Heart left ventricle (tissue), 16 donors: Measurements from ENCODE around the gene ANKRD39. TPM values are rescaled to one million over a fixed set of nuclear protein-coding genes. Genes with fewer than 3 reads are reported as not detected.

Experiments used
- ATAC-seq, 4 donors: fragments of 200-7000 bp; cut with Tn5 transposase; one replicate each; pipeline ENCODE4 v1.9.1; 2020 to 2022; ENCODE audit warnings: moderate library complexity in 4 of 4, mild to moderate bottlenecking in 3 of 4, moderate number of reproducible peaks in 1 of 4
- DNase-seq, 5 donors: peaks; one replicate each; pipeline ENCODE4 v3.0.0-alpha.2; 2020
- H3K27ac ChIP-seq, 12 donors: fragments of 200-600 bp; sonication (generic) in 4 of 12; one replicate each; pipeline versions ENCODE4 v1.5.0 to v1.8.0; 2016 to 2022; ENCODE audit warnings: mild to moderate bottlenecking in 2 of 12
- H3K27me3 ChIP-seq, 9 donors: fragments of 200-600 bp; sonication (generic) in 2 of 9; one replicate each; pipeline versions ENCODE4 v1.5.1 to v1.8.0; 2016 to 2022; ENCODE audit warnings: mild to moderate bottlenecking in 3 of 9
- H3K36me3 ChIP-seq, 9 donors: fragments of 200-600 bp; sonication (generic) in 2 of 9; one replicate each; pipeline versions ENCODE4 v1.5.0 to v1.8.0; 2018 to 2022; ENCODE audit warnings: mild to moderate bottlenecking in 2 of 9
- H3K4me1 ChIP-seq, 12 donors: fragments of 200-600 bp; sonication (generic) in 4 of 12; one replicate each; pipeline versions ENCODE4 v1.5.0 to v1.8.0; 2016 to 2022; ENCODE audit warnings: mild to moderate bottlenecking in 3 of 12
- H3K4me3 ChIP-seq, 12 donors: fragments of 200-600 bp; sonication (generic) in 4 of 12; one replicate each; pipeline versions ENCODE4 v1.5.0 to v1.8.0; 2017 to 2022; ENCODE audit warnings: mild to moderate bottlenecking in 9 of 12, moderate library complexity in 4 of 12
- H3K9me3 ChIP-seq, 12 donors: fragments of 200-600 bp; sonication (generic) in 4 of 12; one replicate each; pipeline versions ENCODE4 v1.5.0 to v1.8.0; 2016 to 2022; ENCODE audit warnings: mild to moderate bottlenecking in 1 of 12
- POLR2A ChIP-seq, 2 donors: fragments of 450-650 bp; IDR thresholded peaks; one replicate each; pipeline ENCODE4 v1.6.1; 2017; ENCODE audit warnings: antibody characterized with exemption in 2 of 2, mild to moderate bottlenecking in 2 of 2, moderate library complexity in 2 of 2
- WGBS, 4 donors: extraction: QIAGEN DNeasy Blood & Tissue Kit in 2 of 4; methylation state at CpG; one replicate each; pipeline versions ENCODE4 v1.1.5 to v1.1.7; 2013 to 2018; 5-methylcytosine and 5-hydroxymethylcytosine counted together
- intact Hi-C, 10 donors: fragments of 100-400 bp; cut with DNase I; formaldehyde crosslinking; loops; one replicate each; pipeline versions ENCODE4 v1.11.1 to v1.14.2; 2022
- polyA plus RNA-seq, 2 donors: library from polyadenylated mRNA; stranded (reverse); fragments of 200-250 nt; gene quantifications; one replicate each; pipeline ENCODE4 v1.2.3, GENCODE V29; 2013
- total RNA-seq, 9 donors: library from RNA; depleted of rRNA in 2 of 9; stranded (reverse); fragments of >200 nt in 2 of 9; fragmentation: NEBNext Ultra II Directional in 3 of 9; extraction: Animal tissue kit (Norgen Biotek cat#: 25700) in 3 of 9; gene quantifications; one replicate each; pipeline versions ENCODE4 v1.1.0 to v1.2.4, GENCODE V29; 2016 to 2023
- TF ChIP-seq, protein P1 (sequence below), 12 donors: fragments of 200-600 bp; sonication (generic) in 4 of 12; IDR thresholded peaks; one replicate each; pipeline versions ENCODE4 v1.5.0 to v1.8.0; 2018 to 2022; ENCODE audit warnings: antibody characterized with exemption in 12 of 12, mild to moderate bottlenecking in 5 of 12
- donor health status: ischemic (EF 13 %, LVEDD 7.1; RV severe dilation, severe dysfunction).
- donor health status: healthy with polysubstance abuse.
- donor health status: DM: no; HTN: yes; CAD: no.
- donor health status: DM: no; HTN: no; CAD: no.
- donor health status: ischemic (EF 25% LVEDD 6.9; RV normal size, moderate dysfunction).
- donor health status: ischemic (EF 25% LVEDD 5.7; RV mildly dilated, moderate dysfunction).
- donor health status: healthy.
- donor health status: DM: yes; HTN: yes; CAD: no.
- donor health status: ischemic (EF 35%, LVEDD 5.7; RV mildly dilated, moderate dysfunction).
- donor health status: nonischemic (EF 11% LVEDD 7.7; RV severe dilation, severe dysfunction).
- donor health status: DM: yes; HTN: yes; CAD: no.
- donor health status: PGD.
- donor health status: ischemic (EF 29% LVEDD 5.4; RV normal size, mild dysfunction).
- donor health status: nonischemic (EF 23%, LVEDD 6.1; RV moderate dilation, normal function).

ANKRD39 gene
- total and polyA plus RNA-seq, 11 donors = 13.3 to 33.4 (median 17.5) TPM

DNA sequence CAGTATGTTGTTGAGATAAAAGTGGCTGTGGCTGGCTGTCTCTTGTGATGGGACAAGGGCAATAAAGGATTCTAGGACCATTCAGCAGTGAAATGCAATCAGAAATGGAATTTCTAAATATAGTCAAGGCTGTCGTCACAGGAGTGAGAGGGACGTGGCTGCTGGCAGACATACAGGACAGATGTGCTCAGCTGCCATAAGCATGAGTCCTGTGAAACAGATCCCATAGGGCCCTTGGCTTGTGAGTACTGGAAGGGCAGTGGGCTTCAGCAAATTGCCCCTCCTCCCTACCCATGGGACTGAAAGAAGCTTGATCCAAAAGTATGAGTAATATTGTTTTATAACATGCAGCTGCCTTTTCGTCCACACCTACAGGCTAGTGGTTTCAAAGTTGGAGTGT, 45.9 kb downstream of the ANKRD39 start:
- ATAC-seq (peak; percentile 37 to 68 (median 56)), DNase-seq (peak in 4 of 5 donors; percentile 84 to 89 (median 86))
- intact Hi-C loops = loop anchor here in 2 of 10 donors (5.0 to 10.0 kb wide), 3 partner anchors 50 to 277 kb away; partner anchors contain the start of genes ARID5A (in 1 of the 2), CNNM4 (in 1 of the 2) and KANSL3 (in 1 of the 2)
- H3K9me3 ChIP-seq = no peaks in the 10 kb centered on the region
- H3K27ac ChIP-seq = peak overlapping the region in 11 of 12 donors; percentile 32 to 80 (median 67)
- peaks cover 0 to 59% (median 38%) of the 10 kb centered on the region in 12 donors for H3K4me1 ChIP-seq
- H3K4me3 ChIP-seq = no peak overlapping the region
- TF ChIP-seq POLR2A (IDR thresholded peaks at IDR 0.05) = no peak
- TF ChIP-seq, protein P1, sequence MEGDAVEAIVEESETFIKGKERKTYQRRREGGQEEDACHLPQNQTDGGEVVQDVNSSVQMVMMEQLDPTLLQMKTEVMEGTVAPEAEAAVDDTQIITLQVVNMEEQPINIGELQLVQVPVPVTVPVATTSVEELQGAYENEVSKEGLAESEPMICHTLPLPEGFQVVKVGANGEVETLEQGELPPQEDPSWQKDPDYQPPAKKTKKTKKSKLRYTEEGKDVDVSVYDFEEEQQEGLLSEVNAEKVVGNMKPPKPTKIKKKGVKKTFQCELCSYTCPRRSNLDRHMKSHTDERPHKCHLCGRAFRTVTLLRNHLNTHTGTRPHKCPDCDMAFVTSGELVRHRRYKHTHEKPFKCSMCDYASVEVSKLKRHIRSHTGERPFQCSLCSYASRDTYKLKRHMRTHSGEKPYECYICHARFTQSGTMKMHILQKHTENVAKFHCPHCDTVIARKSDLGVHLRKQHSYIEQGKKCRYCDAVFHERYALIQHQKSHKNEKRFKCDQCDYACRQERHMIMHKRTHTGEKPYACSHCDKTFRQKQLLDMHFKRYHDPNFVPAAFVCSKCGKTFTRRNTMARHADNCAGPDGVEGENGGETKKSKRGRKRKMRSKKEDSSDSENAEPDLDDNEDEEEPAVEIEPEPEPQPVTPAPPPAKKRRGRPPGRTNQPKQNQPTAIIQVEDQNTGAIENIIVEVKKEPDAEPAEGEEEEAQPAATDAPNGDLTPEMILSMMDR (IDR thresholded peaks at IDR 0.05) = no peak
- no peaks in the 10 kb centered on the region for H3K27me3 ChIP-seq
- H3K36me3 ChIP-seq = peaks cover 0 to 25% (median 16%) of the 10 kb centered on the region in 9 donors
- 21 to 29% (median 25%) methylated on average over 3 of the region's 3 CpGs for WGBS, 4 donors

DNA sequence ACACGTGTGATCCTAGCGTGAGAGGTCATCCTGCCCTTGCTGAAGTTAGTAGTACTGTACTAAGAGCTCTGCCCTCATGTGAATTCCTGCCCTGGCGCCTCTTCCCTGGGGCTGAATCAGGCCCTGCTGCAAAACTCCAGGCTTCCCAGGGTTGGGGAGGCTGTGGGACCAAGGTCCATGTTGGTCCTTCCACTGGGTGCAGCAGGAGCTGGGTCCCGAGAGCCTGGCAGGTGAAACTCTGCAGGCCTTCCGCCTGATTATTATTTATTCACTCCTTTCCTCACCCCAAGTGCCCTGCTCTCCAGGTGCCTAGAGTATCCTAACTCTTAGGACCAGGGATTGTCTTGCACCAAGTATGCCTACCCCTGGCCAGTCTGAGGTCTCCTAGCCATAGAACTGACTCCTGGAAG, 47.0 kb downstream of the ANKRD39 start:
- H3K9me3 ChIP-seq = no peaks in the 10 kb centered on the region
- no peak for TF ChIP-seq POLR2A (IDR thresholded peaks at IDR 0.05)
- TF ChIP-seq, protein P1 (IDR thresholded peaks at IDR 0.05) = no peak
- H3K27ac ChIP-seq = peak overlapping the region in 10 of 12 donors; percentile 32 to 80 (median 66)
- H3K27me3 ChIP-seq = no peaks in the 10 kb centered on the region
- no peak for DNase-seq
- H3K4me1 ChIP-seq = peaks cover 0 to 59% (median 38%) of the 10 kb centered on the region in 12 donors
- intact Hi-C loops = loop anchor here in 2 of 10 donors (5.0 to 10.0 kb wide), 3 partner anchors 48 to 276 kb away; partner anchors contain the start of genes ARID5A (in 1 of the 2), CNNM4 (in 1 of the 2) and KANSL3 (in 1 of the 2)
- H3K36me3 ChIP-seq = peaks cover 0 to 28% (median 16%) of the 10 kb centered on the region in 9 donors
- H3K4me3 ChIP-seq = no peak overlapping the region
- peak in 1 of 4 donors; percentile 7 for ATAC-seq
- WGBS, 4 donors = 66 to 86% (median 74%) methylated on average over 4 to 5 of the region's 5 CpGs

DNA sequence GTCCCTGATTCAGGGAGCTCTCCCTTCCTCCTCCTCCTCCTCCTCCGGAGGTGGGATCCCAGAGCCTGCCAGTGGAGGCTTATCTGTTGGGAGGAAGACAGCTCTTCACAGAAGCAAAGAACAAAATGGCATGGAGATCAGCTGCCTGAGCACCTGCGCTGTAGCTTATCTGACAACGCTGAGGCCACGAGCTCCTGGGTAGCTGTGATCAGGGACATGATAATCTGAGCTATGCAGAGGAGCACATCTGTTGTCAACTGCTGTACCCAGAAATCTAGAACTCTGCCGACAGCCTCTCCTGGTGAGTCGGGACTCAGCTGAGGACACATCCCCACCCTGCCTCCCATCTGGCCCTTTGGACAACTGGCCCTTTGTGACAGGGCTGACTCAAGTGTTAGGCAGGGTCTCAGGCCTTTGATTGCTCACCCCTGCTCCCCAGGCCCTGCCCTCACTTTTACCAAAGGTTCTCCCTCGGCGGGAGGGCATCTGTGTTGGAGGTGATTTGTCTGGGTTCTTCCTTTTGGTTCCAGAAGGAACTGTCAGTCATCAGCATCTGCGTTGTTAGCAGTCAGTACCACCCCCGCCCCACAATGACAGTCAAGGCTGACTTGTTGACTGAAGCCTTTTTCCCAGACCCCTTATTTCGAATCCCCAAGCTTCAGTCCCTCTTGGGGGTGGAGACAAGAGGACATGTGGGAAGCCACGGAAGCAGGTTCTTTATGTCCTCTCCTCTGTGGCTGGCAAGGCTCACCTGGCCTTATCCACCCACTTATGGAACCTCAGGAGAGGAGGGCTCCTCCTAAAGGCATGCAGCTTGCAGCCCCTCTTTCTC, 47.6 kb downstream of the ANKRD39 start:
- WGBS, 4 donors = 65 to 72% (median 66%) methylated on average over 10 to 12 of the region's 12 CpGs
- TF ChIP-seq POLR2A (IDR thresholded peaks at IDR 0.05) = no peak
- TF ChIP-seq, protein P1 (IDR thresholded peaks at IDR 0.05) = no peak
- Histone ChIP-seq H3K27me3 (no peaks in the 10 kb centered on the region), H3K27ac (peak overlapping the region in 8 of 12 donors; percentile 21 to 78 (median 52)), H3K4me1 (peaks cover 0 to 55% (median 35%) of the 10 kb centered on the region in 12 donors), H3K4me3 (no peak overlapping the region), H3K36me3 (peaks cover 0 to 28% (median 16%) of the 10 kb centered on the region in 9 donors), H3K9me3 (no peaks in the 10 kb centered on the region)
- ATAC-seq (peak in 1 of 4 donors; percentile 3), DNase-seq (no peak)
- intact Hi-C loops = loop anchor here in 2 of 10 donors (5.0 to 10.0 kb wide), 3 partner anchors 48 to 275 kb away; partner anchors contain the start of genes ARID5A (in 1 of the 2), CNNM4 (in 1 of the 2) and KANSL3 (in 1 of the 2)
